ENCODE results near the gene VIPR2. TPM values are rescaled to one million over a fixed set of nuclear protein-coding genes. Genes with fewer than 3 reads are reported as not detected.
"Not testable (repeated sequence)": the region's sequence is repeated elsewhere in the genome, so short reads cannot be mapped to it uniquely, and the experiment has no call there.

VIPR2 gene
- total RNA-seq, 2 donors from 2014 or later = not detected

DNA sequence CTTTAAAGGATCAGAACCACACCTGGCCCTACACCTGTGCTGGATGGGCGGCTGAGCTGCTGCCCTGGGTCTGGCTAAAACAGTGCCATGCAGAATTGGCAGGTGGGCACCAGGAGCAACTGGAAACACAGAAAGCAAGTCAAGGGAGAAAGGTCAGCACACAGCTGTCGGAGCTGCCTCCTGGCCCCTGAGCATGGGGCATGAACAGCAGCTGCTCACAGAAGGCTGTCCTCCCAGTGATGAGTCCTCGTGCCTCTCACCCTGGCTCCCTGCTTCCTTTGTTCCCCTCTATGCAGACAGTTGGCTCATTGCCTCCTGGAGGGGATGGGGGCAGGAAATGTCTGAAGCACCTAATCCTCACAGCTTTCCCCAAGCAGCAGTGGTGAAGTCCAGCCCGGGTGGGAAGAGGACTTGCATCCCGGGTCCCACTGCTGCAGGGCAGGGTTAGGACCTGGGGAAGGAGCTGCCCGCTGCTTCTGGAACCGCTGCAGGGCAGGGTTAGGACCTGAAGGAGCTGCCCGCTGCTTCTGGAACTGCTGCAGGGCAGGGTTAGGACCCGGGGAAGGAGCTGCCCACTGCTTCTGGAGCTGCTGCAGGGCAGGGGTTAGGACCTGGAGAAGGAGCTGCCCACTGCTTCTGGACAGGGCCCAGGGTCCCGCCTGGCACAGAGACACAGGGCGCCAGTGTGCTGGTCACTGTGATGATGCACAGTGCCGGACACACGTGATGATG is 37.3 kb downstream of the VIPR2 start:
- Mint-ChIP-seq H3K27me3 (peaks cover 14% of the 10 kb centered on the region), H3K4me1 (peaks cover 2% of the 10 kb centered on the region), H3K36me3 (ENCODE audit: low read depth) (no peaks in the 10 kb centered on the region), H3K27ac (no peak overlapping the region), H3K4me3 (no peak overlapping the region)
- no peak for ATAC-seq
- no peak for DNase-seq
- H3K9me3 ChIP-seq (ENCODE audit: control insufficient read depth, low read length, poor library complexity, severe bottlenecking) = no peaks in the 10 kb centered on the region

DNA sequence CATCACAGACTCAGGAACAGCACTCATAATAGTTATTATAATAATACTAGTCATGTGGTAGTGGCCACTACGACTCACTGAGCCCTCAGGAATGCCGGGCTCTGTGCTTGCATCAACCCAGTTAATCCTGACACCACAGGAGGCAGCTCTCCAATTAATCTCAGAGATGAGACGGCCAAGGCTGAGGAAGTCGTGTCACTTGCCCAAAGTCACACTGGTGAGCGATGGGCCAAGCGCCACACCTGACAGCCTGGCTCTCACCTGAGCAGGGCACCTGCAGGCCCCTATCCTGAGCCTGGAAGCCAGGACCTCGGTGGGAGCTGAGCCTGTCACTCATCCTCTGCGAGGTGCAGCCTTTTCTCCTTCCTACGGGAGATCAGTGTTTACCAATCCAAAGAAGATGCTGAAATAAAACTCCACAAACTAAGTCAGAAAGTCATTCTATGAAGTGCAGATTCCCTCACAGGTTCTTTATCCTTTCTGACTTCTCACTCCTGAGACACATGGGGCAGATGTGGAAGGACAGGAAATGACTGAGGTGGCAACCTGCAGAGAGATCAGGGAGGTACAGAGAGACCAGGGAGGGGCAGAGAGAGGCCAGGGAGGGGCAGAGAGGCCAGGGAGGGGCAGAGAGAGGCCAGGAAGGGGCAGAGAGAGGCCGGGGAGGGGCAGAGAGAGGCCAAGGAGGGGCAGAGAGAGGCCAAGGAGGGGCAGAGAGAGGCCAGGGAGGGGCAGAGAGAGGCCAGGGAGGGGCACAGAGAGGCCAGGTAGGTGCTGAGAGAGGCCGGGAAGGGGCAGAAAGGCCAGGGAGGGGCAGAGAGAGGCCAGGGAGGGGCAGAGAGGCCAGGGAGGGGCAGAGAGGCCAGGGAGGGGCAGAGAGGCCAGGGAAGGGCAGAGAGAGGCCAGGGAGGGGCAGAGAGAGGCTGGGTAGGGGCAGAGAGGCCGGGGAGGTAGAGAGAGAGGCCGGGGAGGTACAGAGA is 38.5 kb downstream of the VIPR2 start:
- no peak for ATAC-seq
- Mint-ChIP-seq H3K4me3 (no peak overlapping the region), H3K27me3 (peaks cover 10% of the 10 kb centered on the region), H3K36me3 (ENCODE audit: low read depth) (no peaks in the 10 kb centered on the region), H3K4me1 (peaks cover 2% of the 10 kb centered on the region), H3K27ac (peak overlapping the region; percentile 6)
- no peaks in the 10 kb centered on the region for H3K9me3 ChIP-seq (ENCODE audit: control insufficient read depth, low read length, poor library complexity, severe bottlenecking)
- no peak for DNase-seq

DNA sequence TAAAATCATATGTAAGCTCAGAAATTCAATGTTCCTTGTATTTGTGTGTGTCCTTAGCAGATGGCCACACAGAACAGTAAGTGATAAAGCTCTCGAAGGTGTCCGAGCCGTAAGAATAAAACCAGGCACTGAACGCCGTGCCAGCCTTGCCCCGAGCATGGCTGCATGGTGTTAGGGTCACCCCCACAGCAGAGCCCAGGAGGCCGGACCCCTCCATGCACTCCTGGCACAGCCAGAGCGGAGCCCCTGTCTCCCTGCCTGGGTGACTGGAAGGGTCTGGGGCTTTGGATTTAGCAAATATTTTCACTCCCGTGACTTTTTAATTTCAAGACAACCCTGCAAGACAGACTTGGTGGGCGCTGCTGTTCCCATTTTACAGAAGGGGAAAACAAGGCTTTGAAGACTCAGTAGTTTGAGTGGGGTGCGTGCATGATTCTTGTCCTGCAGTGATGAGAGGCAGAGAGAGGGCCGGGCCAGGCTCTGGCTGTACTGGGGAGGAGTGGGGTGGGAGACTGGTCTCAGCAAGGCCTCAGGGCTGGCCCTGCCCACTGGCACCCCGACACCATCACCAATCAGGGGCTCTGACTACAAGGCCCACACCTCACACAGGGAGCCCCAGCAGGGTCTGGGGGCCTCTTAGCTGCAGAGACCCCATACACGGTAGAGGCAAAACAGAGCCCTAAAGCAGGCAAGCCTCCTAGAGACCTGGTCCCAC is 39.4 kb downstream of the VIPR2 start:
- Mint-ChIP-seq H3K27ac (peak overlapping the region; percentile 6), H3K4me1 (peaks cover 2% of the 10 kb centered on the region), H3K27me3 (peaks cover 10% of the 10 kb centered on the region), H3K36me3 (ENCODE audit: low read depth) (no peaks in the 10 kb centered on the region), H3K4me3 (no peak overlapping the region)
- ATAC-seq (no peak), DNase-seq (no peak)
- H3K9me3 ChIP-seq (ENCODE audit: control insufficient read depth, low read length, poor library complexity, severe bottlenecking) = no peaks in the 10 kb centered on the region

DNA sequence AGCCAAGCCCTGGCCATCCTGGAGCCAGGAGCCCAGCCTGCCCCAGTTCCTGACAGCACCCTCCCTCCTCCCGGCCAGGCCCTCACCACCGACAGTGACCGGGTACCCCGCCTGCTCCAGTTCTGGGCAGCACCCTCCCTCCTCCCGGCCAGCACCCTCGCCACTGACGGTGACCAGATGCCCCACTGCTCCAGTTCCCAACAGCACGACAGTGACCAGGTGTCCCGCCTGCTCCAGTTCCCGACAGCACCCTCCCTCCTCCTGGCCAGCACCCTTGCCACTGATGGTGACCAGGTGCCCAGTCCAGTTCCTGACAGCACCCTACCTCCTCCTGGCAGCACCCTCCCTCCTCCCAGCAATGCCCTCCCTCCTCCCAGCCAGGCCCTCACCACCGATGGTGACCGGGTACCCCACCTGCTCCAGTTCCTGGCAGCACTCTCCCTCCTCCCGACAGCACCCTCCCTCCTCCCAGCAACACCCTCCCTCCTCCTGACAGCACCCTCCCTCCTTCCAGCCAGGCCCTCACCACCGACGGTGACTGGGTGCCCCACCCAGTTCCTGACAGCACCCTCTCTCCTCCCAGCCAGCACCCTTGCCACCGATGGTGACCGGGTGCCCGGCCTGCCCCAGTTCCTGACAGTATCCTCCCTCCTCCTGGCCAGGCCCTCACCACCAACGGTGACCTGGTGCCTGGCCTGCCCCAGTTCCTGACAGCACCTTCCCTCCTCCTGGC is 40.3 kb downstream of the VIPR2 start:
- Mint-ChIP-seq H3K4me3 (no peak overlapping the region), H3K27ac (no peak overlapping the region), H3K4me1 (peaks cover 2% of the 10 kb centered on the region), H3K36me3 (ENCODE audit: low read depth) (no peaks in the 10 kb centered on the region), H3K27me3 (peaks cover 4% of the 10 kb centered on the region)
- DNase-seq (no peak), ATAC-seq (no peak)
- no peaks in the 10 kb centered on the region for H3K9me3 ChIP-seq (ENCODE audit: control insufficient read depth, low read length, poor library complexity, severe bottlenecking)

DNA sequence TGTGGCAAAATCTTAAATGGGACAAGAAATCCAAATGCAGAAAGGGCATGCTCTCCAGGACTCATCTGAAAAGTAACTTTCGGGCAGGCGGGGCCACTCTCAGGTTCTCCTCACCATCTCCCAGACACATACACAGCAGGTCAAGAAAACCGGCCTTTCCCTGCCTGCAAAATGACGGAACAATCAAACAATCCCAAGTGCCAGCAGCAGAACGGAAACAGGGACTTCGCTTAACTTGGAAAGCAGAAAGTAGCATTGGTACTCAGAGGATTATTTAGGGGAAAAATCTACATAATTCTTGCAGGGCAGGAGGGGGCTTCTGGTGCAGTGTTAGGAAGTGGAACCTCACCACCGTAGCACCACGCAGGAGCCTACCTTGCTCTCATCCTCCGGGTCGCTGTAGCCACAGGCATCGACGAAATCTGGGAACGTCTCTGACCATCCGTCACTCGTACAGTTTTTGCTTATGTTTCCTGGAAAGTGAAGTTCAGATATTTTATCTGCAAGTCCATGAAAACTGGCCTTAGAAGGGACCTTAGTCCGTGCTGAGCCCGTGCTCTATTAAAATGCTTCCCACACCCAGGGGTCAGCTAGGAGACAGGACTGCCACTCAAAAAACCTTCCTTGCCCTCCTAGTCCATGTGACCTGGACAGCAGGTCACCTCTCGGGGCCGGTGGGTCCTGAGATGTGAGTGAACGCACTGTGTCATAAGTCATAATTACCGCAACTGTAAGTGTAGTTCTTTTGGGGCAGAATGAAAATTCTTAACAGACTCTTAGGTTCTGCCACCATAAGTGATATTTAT is 41.1 kb downstream of the VIPR2 start:
- ATAC-seq (no peak), DNase-seq (no peak)
- H3K36me3 Mint-ChIP-seq (ENCODE audit: low read depth) = no peaks in the 10 kb centered on the region
- H3K4me1 Mint-ChIP-seq = peaks cover 2% of the 10 kb centered on the region
- H3K4me3 Mint-ChIP-seq = no peak overlapping the region
- H3K27me3 Mint-ChIP-seq = peaks cover 4% of the 10 kb centered on the region
- H3K27ac Mint-ChIP-seq = no peak overlapping the region
- H3K9me3 ChIP-seq (ENCODE audit: control insufficient read depth, low read length, poor library complexity, severe bottlenecking) = no peaks in the 10 kb centered on the region

DNA sequence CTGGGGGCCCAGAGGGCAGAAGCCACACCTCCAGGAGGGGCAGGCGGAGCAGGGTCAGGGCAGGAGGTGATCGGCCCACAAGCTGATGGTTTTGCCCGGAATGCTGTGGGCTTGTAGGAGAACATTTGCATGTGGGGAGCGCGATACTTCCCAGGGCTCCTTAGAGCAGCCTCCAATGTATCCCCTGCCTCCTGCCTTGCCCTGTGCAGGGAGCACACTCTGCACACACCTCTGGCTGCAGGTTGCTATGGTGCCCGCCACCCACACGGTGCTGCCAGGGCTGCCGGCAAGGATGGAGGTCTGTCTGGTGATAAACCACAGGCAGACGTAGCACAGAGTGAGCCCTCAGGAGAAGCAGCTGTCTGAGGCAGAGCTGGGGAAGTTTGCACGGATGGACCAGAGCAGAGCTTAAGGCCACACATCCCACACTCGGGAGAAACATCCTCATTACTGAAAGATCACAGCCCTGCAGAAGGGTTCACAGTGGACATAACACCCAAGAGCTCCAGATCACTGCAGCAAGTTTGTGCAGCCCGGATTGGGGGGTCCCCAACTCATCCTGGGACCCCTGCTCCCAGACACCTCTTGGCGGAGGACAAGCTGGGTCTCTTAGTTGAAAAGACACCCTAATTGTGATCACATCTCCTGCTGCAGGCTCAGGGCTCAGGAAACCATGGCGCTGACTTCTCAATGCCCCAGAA is 41.8 kb downstream of the VIPR2 start:
- peaks cover 2% of the 10 kb centered on the region for H3K4me1 Mint-ChIP-seq
- ATAC-seq = no peak

DNA sequence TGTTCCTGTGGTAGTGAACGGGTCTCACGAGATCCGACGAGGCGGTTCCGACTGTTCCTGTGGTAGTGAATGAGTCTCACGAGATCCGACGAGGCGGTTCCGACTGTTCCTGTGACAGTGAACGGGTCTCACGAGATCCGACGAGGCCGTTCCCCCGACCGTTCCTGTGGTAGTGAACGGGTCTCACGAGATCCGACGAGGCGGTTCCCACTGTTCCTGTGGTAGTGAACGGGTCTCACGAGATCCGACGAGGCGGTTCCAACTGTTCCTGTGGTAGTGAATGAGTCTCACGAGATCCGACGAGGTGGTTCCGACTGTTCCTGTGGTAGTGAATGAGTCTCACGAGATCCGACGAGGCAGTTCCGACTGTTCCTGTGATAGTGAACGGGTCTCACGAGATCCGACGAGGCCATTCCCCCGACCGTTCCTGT is 43.0 kb downstream of the VIPR2 start:
- H3K27ac Mint-ChIP-seq; H3K36me3 Mint-ChIP-seq (ENCODE audit: low read depth); H3K9me3 ChIP-seq (ENCODE audit: control insufficient read depth, low read length, poor library complexity, severe bottlenecking); ATAC-seq; DNase-seq; H3K4me1 Mint-ChIP-seq; H3K27me3 Mint-ChIP-seq; H3K4me3 Mint-ChIP-seq: not testable (repeated sequence)

More for the DNA sequence above, 41.8 kb downstream of the VIPR2 start:
- Mint-ChIP-seq H3K36me3 (ENCODE audit: low read depth) (no peaks in the 10 kb centered on the region), H3K27ac (no peak overlapping the region), H3K27me3 (peaks cover 4% of the 10 kb centered on the region), H3K4me3 (no peak overlapping the region)
- no peak for DNase-seq
- no peaks in the 10 kb centered on the region for H3K9me3 ChIP-seq (ENCODE audit: control insufficient read depth, low read length, poor library complexity, severe bottlenecking)

DNA sequence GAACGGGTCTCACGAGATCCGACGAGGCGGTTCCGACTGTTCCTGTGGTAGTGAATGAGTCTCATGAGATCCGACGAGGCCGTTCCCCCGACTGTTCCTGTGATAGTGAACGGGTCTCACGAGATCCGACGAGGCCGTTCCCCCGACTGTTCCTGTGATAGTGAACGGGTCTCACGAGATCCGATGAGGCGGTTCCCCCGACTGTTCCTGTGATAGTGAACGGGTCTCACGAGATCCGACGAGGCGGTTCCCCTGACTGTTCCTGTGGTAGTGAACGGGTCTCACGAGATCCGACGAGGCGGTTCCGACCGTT is 43.6 kb downstream of the VIPR2 start:
- H3K27ac Mint-ChIP-seq; H3K4me3 Mint-ChIP-seq; DNase-seq; ATAC-seq; H3K4me1 Mint-ChIP-seq; H3K9me3 ChIP-seq (ENCODE audit: control insufficient read depth, low read length, poor library complexity, severe bottlenecking); H3K27me3 Mint-ChIP-seq; H3K36me3 Mint-ChIP-seq (ENCODE audit: low read depth): not testable (repeated sequence)

DNA sequence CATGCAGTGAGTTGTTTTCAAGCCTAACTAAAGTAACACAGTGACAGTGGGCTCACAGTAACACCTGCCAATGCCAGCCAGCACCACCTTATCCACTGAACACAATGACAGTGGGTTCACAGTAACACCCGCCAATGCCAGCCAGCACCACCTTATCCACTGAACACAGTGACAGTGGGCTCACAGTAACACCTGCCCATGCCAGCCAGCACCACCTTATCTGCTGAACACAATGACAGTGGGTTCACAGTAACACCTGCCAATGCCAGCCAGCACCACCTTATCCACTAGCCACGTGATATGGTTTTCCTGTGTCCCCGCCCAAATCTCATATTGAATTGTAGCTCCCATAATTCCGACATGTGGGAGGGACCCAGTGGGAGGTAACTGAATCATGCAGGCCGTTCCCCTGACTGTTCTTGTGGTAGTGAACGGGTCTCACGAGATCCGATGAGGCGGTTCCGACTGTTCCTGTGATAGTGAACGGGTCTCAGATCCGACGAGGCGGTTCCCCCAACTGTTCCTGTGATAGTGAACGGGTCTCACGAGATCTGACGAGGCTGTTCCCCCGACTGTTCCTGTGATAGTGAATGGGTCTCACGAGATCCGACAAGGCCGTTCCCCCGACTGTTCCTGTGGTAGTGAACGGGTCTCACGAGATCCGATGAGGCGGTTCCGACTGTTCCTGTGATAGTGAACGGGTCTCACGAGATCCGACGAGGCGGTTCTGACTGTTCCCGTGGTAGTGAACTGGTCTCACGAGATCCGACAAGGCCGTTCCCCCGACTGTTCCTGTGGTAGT is 44.2 kb downstream of the VIPR2 start:
- not testable (repeated sequence) for DNase-seq; H3K27ac Mint-ChIP-seq; H3K36me3 Mint-ChIP-seq (ENCODE audit: low read depth); H3K4me3 Mint-ChIP-seq; H3K27me3 Mint-ChIP-seq; H3K4me1 Mint-ChIP-seq; H3K9me3 ChIP-seq (ENCODE audit: control insufficient read depth, low read length, poor library complexity, severe bottlenecking); ATAC-seq

DNA sequence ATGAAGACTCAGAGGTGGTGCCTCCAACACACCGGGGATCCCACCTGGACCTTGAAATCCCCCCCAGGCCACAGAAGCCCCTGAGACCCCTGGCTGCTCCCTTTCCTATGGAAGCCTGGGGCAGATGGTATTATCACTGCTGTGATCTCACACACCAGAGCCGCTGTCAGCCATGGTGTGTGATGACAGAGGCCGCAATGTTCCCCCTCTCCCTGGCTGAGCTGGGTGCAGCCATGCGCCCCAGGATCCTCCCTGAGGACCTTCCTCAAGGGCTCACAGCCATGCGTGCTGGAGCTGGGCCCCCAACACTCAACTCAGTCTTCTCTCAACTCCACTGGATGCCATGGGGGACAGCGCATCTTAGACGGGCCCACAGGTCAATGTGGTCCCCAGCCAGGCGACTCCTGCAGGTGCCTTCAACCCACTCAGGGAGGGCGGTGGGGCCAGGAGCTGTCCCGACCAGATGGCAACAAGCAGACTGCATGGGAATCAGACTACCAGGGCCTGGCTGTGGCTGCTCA is 44.9 kb downstream of the VIPR2 start:
- H3K4me3 Mint-ChIP-seq = no peak overlapping the region
- peaks cover 4% of the 10 kb centered on the region for H3K27me3 Mint-ChIP-seq
- no peak for DNase-seq
- H3K9me3 ChIP-seq (ENCODE audit: control insufficient read depth, low read length, poor library complexity, severe bottlenecking) = no peaks in the 10 kb centered on the region
- no peak for ATAC-seq
- H3K27ac Mint-ChIP-seq = no peak overlapping the region
- H3K4me1 Mint-ChIP-seq = no peaks in the 10 kb centered on the region
- no peaks in the 10 kb centered on the region for H3K36me3 Mint-ChIP-seq (ENCODE audit: low read depth)
